Tibial nerve (tissue), 4 donors: ENCODE results near the gene POU3F1. TPM values are rescaled to one million over a fixed set of nuclear protein-coding genes. Genes with fewer than 3 reads are reported as not detected.

Source experiments
- DNase-seq, 2 donors: peaks; one replicate each; pipeline ENCODE4 v3.0.0-alpha.2; 2019; ENCODE audit warnings: low spot score in 2 of 2
- H3K27ac ChIP-seq, 4 donors: fragments of 200-600 bp; sonication (generic) in 3 of 4; one replicate each; pipeline ENCODE4 v1.5.1; 2017 to 2019; ENCODE audit warnings: mild to moderate bottlenecking in 1 of 4
- H3K27me3 ChIP-seq, 2 donors: fragments of 200-600 bp; sonication (generic) in 1 of 2; one replicate each; pipeline versions ENCODE4 v1.5.1 to v1.6.0; 2017 to 2019
- H3K36me3 ChIP-seq, 3 donors: fragments of 200-600 bp; sonication (generic); one replicate each; pipeline ENCODE4 v1.5.1; 2018 to 2019
- H3K4me1 ChIP-seq, 4 donors: fragments of 200-600 bp; sonication (generic) in 3 of 4; one replicate each; pipeline ENCODE4 v1.5.1; 2017 to 2019
- H3K4me3 ChIP-seq, 4 donors: fragments of 200-600 bp; sonication (generic) in 3 of 4; one replicate each; pipeline ENCODE4 v1.5.1; 2017 to 2019; ENCODE audit warnings: mild to moderate bottlenecking in 1 of 4, moderate library complexity in 1 of 4
- H3K9me3 ChIP-seq, 4 donors: fragments of 200-600 bp; sonication (generic) in 3 of 4; one replicate each; pipeline ENCODE4 v1.5.1; 2017 to 2019
- CTCF ChIP-seq, 5 experiments: fragments of 200-600 bp in 3 of 5; fragments of 450-650 bp in 2 of 5; sonication (generic) in 3 of 5; IDR thresholded peaks; one replicate each; pipeline ENCODE4 v1.5.1; 2016 to 2019; ENCODE audit warnings: antibody characterized with exemption in 5 of 5, mild to moderate bottlenecking in 3 of 5, moderate library complexity in 2 of 5
- EP300 ChIP-seq, 2 donors: sonication (generic); formaldehyde crosslinking; IDR thresholded peaks; one replicate each; pipeline ENCODE4 v1.6.1; 2017; ENCODE audit warnings: antibody characterized with exemption in 2 of 2, mild to moderate bottlenecking in 1 of 2
- POLR2A ChIP-seq, 2 donors: fragments of 450-650 bp; IDR thresholded peaks; one replicate each; pipeline ENCODE4 v1.6.1; 2017; ENCODE audit warnings: antibody characterized with exemption in 2 of 2, mild to moderate bottlenecking in 2 of 2, moderate library complexity in 2 of 2
- WGBS, 2 donors: methylation state at CpG; one replicate each; pipeline ENCODE4 v1.1.5; 2018; 5-methylcytosine and 5-hydroxymethylcytosine counted together
- total RNA-seq, 4 donors: library from RNA; depleted of rRNA; stranded (reverse); fragments of >200 nt; gene quantifications; one replicate each; pipeline ENCODE4 v1.1.0, GENCODE V29; 2016

Gene POU3F1
- total RNA-seq, 4 donors from 2014 or later: 11.6 to 53.4 (median 24.8) TPM

- H3K4me1 ChIP-seq: peaks cover 0 to 94% (median 67%) of the 10 kb centered on the region in 4 donors
- WGBS, 2 donors: 25 to 26% methylated on average over 10 to 13 of the region's 13 CpGs
- H3K27me3 ChIP-seq: no peaks in the 10 kb centered on the region
- no peaks in the 10 kb centered on the region for H3K9me3 ChIP-seq
- H3K4me3 ChIP-seq: peak overlapping the region in 1 of 4 donors; percentile 11
- peak in 1 of 2 donors; percentile 43 for DNase-seq
- peaks cover 0 to 21% (median 0%) of the 10 kb centered on the region in 3 donors for H3K36me3 ChIP-seq
- H3K27ac ChIP-seq: peak overlapping the region; percentile 85 to 97 (median 90)
- no peak for TF ChIP-seq EP300 (IDR thresholded peaks at IDR 0.05)
- TF ChIP-seq CTCF (IDR thresholded peaks at IDR 0.05): no peak
- no peak for TF ChIP-seq POLR2A (IDR thresholded peaks at IDR 0.05)
Observed at GRCh38 chr1:38000529-38001455, 45.8 kb downstream of the POU3F1 start.

- peak overlapping the region in 1 of 4 donors; percentile 11 for H3K4me3 ChIP-seq
Observed at GRCh38 chr1:38000233-38000528, 46.4 kb downstream of the POU3F1 start.

GRCh38 chr1:37999430-38000232, 47.0 kb downstream of the POU3F1 start:
- Histone ChIP-seq H3K4me1 (peaks cover 0 to 99% (median 67%) of the 10 kb centered on the region in 4 donors), H3K9me3 (no peaks in the 10 kb centered on the region), H3K27ac (peak overlapping the region; percentile 85 to 97 (median 90)), H3K36me3 (peaks cover 0 to 24% (median 0%) of the 10 kb centered on the region in 3 donors), H3K27me3 (no peaks in the 10 kb centered on the region), H3K4me3 (peak overlapping the region in 1 of 4 donors; percentile 11)
- TF ChIP-seq POLR2A (IDR thresholded peaks at IDR 0.05) (peak in 1 of 2 donors; percentile 18), EP300 (IDR thresholded peaks at IDR 0.05) (no peak), CTCF (IDR thresholded peaks at IDR 0.05) (no peak)
- 3 to 7% methylated on average over 9 of the region's 9 CpGs for WGBS, 2 donors
- no peak for DNase-seq

More at GRCh38 chr1:38000233-38000528, 46.4 kb downstream of the POU3F1 start:
- peak overlapping the region; percentile 85 to 97 (median 90) for H3K27ac ChIP-seq
- peaks cover 0 to 96% (median 67%) of the 10 kb centered on the region in 4 donors for H3K4me1 ChIP-seq
- no peaks in the 10 kb centered on the region for H3K27me3 ChIP-seq
- H3K36me3 ChIP-seq: peaks cover 0 to 21% (median 0%) of the 10 kb centered on the region in 3 donors
- no peak for DNase-seq
- 21 to 40% methylated on average over 2 of the region's 2 CpGs for WGBS, 2 donors
- TF ChIP-seq POLR2A (IDR thresholded peaks at IDR 0.05): no peak
- TF ChIP-seq EP300 (IDR thresholded peaks at IDR 0.05): no peak
- TF ChIP-seq CTCF (IDR thresholded peaks at IDR 0.05): no peak
- no peaks in the 10 kb centered on the region for H3K9me3 ChIP-seq

- WGBS, 2 donors: 71 to 73% methylated on average over 16 of the region's 16 CpGs
- Histone ChIP-seq H3K4me3 (no peak overlapping the region), H3K4me1 (peaks cover 0 to 92% (median 61%) of the 10 kb centered on the region in 4 donors), H3K27me3 (no peaks in the 10 kb centered on the region), H3K36me3 (peaks cover 0 to 24% (median 0%) of the 10 kb centered on the region in 3 donors), H3K27ac (peak overlapping the region; percentile 85 to 97 (median 90)), H3K9me3 (no peaks in the 10 kb centered on the region)
- DNase-seq: no peak
- TF ChIP-seq EP300 (IDR thresholded peaks at IDR 0.05) (no peak), CTCF (IDR thresholded peaks at IDR 0.05) (no peak), POLR2A (IDR thresholded peaks at IDR 0.05) (no peak)
Observed at GRCh38 chr1:37998913-37999429, 47.6 kb downstream of the POU3F1 start.
